HTERT RPE-1 (cell line): ENCODE data around the gene QKI.

Experiments used
- in situ Hi-C: fragments of 300-500 bp; cut with MboI; formaldehyde crosslinking; loops from 4 replicates; pipeline ENCODE4 v1.14.3; 2020; ENCODE audit warnings: low sequenced_read_pairs

QKI gene

GRCh38 chr6:163527291-163527690 is 112.8 kb downstream of the QKI start:
- in situ Hi-C loops: no loop called here

GRCh38 chr6:163529605-163530004 is 115.1 kb downstream of the QKI start:
- in situ Hi-C loops: no loop called here

GRCh38 chr6:163530406-163530805 is 115.9 kb downstream of the QKI start:
- in situ Hi-C loops: no loop called here

GRCh38 chr6:163531122-163531521 is 116.6 kb downstream of the QKI start:
- in situ Hi-C loops: no loop called here

- in situ Hi-C loops: no loop called here
These were observed 118.1 kb downstream of the QKI start for GRCh38 chr6:163532526-163533078.

- in situ Hi-C loops: no loop called here
These were observed 118.9 kb downstream of the QKI start for GRCh38 chr6:163533443-163533842.

- in situ Hi-C loops: no loop called here
These were observed 122.3 kb downstream of the QKI start for GRCh38 chr6:163536770-163537169.

GRCh38 chr6:163538331-163538730 is 123.8 kb downstream of the QKI start:
- in situ Hi-C loops: no loop called here

- in situ Hi-C loops: no loop called here
These were observed 124.7 kb downstream of the QKI start for GRCh38 chr6:163539101-163539762.

GRCh38 chr6:163543321-163543720 is 128.8 kb downstream of the QKI start:
- in situ Hi-C loops: no loop called here

- in situ Hi-C loops: no loop called here
These were observed 130.9 kb downstream of the QKI start for GRCh38 chr6:163545370-163545769.

- in situ Hi-C loops: no loop called here
These were observed 132.8 kb downstream of the QKI start for GRCh38 chr6:163547287-163547686.

GRCh38 chr6:163548624-163549023 is 134.1 kb downstream of the QKI start:
- in situ Hi-C loops: no loop called here

GRCh38 chr6:163554032-163554431 is 139.5 kb downstream of the QKI start:
- in situ Hi-C loops: no loop called here

- in situ Hi-C loops: no loop called here
These were observed 140.1 kb downstream of the QKI start for GRCh38 chr6:163554663-163555062.

GRCh38 chr6:163559661-163560060 is 145.1 kb downstream of the QKI start:
- in situ Hi-C loops: no loop called here

GRCh38 chr6:163563318-163563717 is 148.8 kb downstream of the QKI start:
- in situ Hi-C loops: no loop called here

- in situ Hi-C loops: no loop called here
These were observed 150.0 kb downstream of the QKI start for GRCh38 chr6:163564534-163564933.

- in situ Hi-C loops: no loop called here
These were observed 150.6 kb downstream of the QKI start for GRCh38 chr6:163565140-163565539.

- in situ Hi-C loops: no loop called here
These were observed 151.5 kb downstream of the QKI start for GRCh38 chr6:163566056-163566455.

GRCh38 chr6:163568275-163568674 is 153.8 kb downstream of the QKI start:
- in situ Hi-C loops: no loop called here

- in situ Hi-C loops: no loop called here
These were observed 156.2 kb downstream of the QKI start for GRCh38 chr6:163570579-163571231.
